PFSK-1 (cell line): ENCODE results near the gene SCAF4.

ENCODE experiments used
- FOXP2 ChIP-seq: optimal IDR thresholded peaks from 2 replicates; pipeline ENCODE3; 2011; ENCODE audit warnings: borderline replicate concordance, control low read depth, inconsistent platforms; ENCODE audit not compliant: insufficient read depth; ENCODE audit errors: extremely low read length, extremely low read depth
- POLR2AphosphoS5 ChIP-seq: IDR thresholded peaks from 2 replicates; pipeline ENCODE4 v1.6.1; 2012; ENCODE audit warnings: low read depth, mild to moderate bottlenecking, control low read depth, low read length, moderate library complexity
- SIN3A ChIP-seq: IDR thresholded peaks from 2 replicates; pipeline ENCODE4 v1.6.1; 2012; ENCODE audit warnings: mild to moderate bottlenecking, low read length, moderate library complexity, borderline replicate concordance; ENCODE audit not compliant: insufficient read depth
- TAF1 ChIP-seq: IDR thresholded peaks from 2 replicates; pipeline ENCODE4 v1.6.1; 2012; ENCODE audit warnings: low read length, control low read depth, borderline replicate concordance; ENCODE audit not compliant: insufficient read depth
- TF ChIP-seq, protein P1 (sequence below), 2 experiments: IDR thresholded peaks; 2 replicates each; pipeline versions ENCODE4 v1.6.1 to v1.8.0; 2011 to 2012; ENCODE audit warnings: low read depth in 2 of 2, low read length in 2 of 2, control low read depth in 1 of 2, inconsistent platforms in 1 of 2, mild to moderate bottlenecking in 1 of 2, moderate library complexity in 1 of 2; ENCODE audit not compliant: insufficient read depth in 1 of 2

SCAF4 gene

DNA sequence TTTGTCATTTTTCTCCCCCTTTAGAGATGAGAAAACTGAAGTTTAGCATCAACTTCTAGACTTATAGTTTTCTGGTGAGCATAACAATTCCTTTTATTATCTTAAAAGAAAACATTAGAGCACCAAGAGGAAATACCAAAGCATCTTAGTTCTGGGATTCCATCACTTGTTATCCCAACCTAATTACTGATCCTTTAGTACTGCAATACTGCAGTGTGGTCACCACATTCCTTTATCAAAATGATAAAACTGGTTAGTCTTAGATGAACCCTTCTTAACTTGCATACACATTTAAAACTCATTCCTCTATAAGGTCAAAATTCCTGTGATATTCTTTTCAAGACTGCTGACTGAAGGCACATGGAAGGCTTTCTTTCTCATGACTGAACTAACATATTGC, 49.3 kb downstream of the SCAF4 start:
- TF ChIP-seq SIN3A (no peak), POLR2AphosphoS5 (no peak), TAF1 (no peak), FOXP2 (no peak)
- TF ChIP-seq, protein P1, sequence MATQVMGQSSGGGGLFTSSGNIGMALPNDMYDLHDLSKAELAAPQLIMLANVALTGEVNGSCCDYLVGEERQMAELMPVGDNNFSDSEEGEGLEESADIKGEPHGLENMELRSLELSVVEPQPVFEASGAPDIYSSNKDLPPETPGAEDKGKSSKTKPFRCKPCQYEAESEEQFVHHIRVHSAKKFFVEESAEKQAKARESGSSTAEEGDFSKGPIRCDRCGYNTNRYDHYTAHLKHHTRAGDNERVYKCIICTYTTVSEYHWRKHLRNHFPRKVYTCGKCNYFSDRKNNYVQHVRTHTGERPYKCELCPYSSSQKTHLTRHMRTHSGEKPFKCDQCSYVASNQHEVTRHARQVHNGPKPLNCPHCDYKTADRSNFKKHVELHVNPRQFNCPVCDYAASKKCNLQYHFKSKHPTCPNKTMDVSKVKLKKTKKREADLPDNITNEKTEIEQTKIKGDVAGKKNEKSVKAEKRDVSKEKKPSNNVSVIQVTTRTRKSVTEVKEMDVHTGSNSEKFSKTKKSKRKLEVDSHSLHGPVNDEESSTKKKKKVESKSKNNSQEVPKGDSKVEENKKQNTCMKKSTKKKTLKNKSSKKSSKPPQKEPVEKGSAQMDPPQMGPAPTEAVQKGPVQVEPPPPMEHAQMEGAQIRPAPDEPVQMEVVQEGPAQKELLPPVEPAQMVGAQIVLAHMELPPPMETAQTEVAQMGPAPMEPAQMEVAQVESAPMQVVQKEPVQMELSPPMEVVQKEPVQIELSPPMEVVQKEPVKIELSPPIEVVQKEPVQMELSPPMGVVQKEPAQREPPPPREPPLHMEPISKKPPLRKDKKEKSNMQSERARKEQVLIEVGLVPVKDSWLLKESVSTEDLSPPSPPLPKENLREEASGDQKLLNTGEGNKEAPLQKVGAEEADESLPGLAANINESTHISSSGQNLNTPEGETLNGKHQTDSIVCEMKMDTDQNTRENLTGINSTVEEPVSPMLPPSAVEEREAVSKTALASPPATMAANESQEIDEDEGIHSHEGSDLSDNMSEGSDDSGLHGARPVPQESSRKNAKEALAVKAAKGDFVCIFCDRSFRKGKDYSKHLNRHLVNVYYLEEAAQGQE (IDR thresholded peaks at IDR 0.05; ENCODE audit: insufficient read depth in 1 of 2, low read depth in 2 of 2, low read length in 2 of 2): no peak

DNA sequence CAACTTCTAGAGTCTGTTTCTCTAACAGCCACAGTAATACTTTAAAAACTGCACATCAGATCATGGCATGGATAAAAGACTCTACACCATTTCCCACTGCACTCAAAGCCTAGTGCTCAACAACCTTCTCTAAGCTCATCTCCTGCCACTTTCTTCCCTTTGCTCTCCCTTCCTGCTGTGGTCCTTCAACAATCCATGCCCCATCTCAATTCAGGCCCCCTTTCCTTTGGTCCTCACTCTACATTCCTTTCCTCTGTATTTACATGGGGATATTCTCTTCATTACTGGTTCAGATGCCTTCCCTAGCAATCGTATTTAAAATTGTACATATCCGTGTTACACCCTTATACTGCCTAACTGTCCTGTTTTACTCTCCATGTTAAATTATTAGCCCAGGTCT, 53.4 kb downstream of the SCAF4 start:
- TF ChIP-seq, protein P1 (IDR thresholded peaks at IDR 0.05; ENCODE audit: insufficient read depth in 1 of 2, low read depth in 2 of 2, low read length in 2 of 2): no peak
- TF ChIP-seq POLR2AphosphoS5 (no peak), FOXP2 (no peak), SIN3A (no peak), TAF1 (no peak)

DNA sequence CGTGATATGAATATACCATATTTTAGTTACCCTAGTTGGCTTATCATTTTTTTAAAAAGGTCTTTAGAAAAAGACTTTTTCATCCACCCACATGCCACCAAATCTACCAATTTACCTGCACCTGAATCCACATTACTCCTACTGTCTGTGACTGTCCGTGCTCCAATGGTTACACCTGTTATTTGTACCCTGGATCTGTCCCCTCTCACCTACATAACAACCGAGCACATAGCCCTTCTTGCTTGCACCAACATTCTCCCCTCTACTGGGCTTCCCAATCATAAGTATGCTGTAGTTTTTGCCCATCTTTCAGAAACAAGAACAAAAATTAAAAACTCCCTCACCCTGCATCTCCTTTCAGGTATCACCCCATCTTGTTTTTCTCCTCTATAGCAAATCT, 54.9 kb downstream of the SCAF4 start:
- TF ChIP-seq POLR2AphosphoS5: no peak
- no peak for TF ChIP-seq SIN3A
- TF ChIP-seq, protein P1 (IDR thresholded peaks at IDR 0.05; ENCODE audit: insufficient read depth in 1 of 2, low read depth in 2 of 2, low read length in 2 of 2): no peak
- TF ChIP-seq TAF1: no peak
- no peak for TF ChIP-seq FOXP2

DNA sequence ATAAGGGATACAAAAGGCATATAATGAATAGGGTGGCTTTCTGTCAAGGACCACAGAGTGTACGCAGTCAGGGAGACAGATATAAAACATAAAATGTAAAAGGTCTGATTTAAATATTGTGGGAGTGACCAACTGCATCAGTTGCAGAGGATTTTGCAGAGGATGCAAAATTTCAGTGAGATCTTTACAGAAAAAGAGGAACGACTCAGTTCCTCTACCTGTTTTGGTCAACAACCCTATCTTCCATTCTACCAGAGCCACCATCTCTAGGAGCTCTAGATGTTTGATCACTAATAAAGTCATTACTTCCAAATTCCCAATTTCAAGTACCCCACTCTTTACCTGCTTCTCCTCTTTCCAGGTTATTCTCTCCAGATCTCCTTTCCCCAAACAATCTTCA, 56.0 kb downstream of the SCAF4 start:
- TF ChIP-seq SIN3A: no peak
- TF ChIP-seq TAF1: no peak
- no peak for TF ChIP-seq FOXP2
- TF ChIP-seq POLR2AphosphoS5: no peak
- TF ChIP-seq, protein P1 (IDR thresholded peaks at IDR 0.05; ENCODE audit: insufficient read depth in 1 of 2, low read depth in 2 of 2, low read length in 2 of 2): no peak

DNA sequence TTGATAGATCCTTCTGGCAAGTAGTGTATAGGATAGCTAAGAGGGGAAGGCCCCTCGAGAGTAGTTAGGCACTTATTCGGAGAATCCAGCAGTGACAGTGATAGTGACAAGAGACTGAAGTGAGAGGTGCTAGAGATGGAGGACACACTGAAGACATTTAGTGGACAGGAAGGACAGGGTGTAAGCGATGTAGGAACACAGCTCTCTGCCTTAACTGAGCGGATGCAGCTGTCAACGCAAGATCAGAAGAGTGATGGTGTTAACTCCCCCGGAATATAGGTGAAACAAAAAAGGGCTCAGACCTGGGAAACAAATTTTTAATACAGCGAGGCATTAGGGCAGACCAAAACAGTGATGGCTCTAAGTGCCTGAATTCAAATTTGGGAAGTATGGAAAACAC, 56.6 kb downstream of the SCAF4 start:
- 0 out of 2 replicates have a peak, but pooled peaks have one; percentile 32 for TF ChIP-seq POLR2AphosphoS5
- TF ChIP-seq, protein P1 (IDR thresholded peaks at IDR 0.05; ENCODE audit: insufficient read depth in 1 of 2, low read depth in 2 of 2, low read length in 2 of 2): no peak
